T-helper 2 cell treated with Interferon-gamma antibody and Interleukin-4, amounts not matched to agents 5 μg/mL and 100 μg/mL, for 36 hours (primary cell): ENCODE measurements around the gene DIS3L2.
A peak's percentile ranks its signal among the peaks of the same experiment; 100 is the strongest.
"Not testable (repeated sequence)": the region's sequence is repeated elsewhere in the genome, so short reads cannot be mapped to it uniquely, and the experiment has no call there.

Experiments
- DNase-seq: peaks from one replicate; pipeline ENCODE4 v3.0.0; 2021; ENCODE audit warnings: low spot score
- H3K27ac Mint-ChIP-seq: one replicate; pipeline ENCODE4 v1.8.0; 2021; ENCODE audit warnings: mild to moderate bottlenecking, mixed read lengths
- H3K27me3 Mint-ChIP-seq: one replicate; pipeline ENCODE4 v1.8.0; 2021; ENCODE audit warnings: low read depth, mixed read lengths
- H3K36me3 Mint-ChIP-seq: one replicate; pipeline ENCODE4 v1.8.0; 2021; ENCODE audit warnings: low read depth, mixed read lengths
- H3K4me1 Mint-ChIP-seq: one replicate; pipeline ENCODE4 v1.8.0; 2021; ENCODE audit warnings: low read depth, mixed read lengths
- H3K4me3 Mint-ChIP-seq: one replicate; pipeline ENCODE4 v1.8.0; 2022; ENCODE audit warnings: mild to moderate bottlenecking, moderate library complexity, mixed read lengths
- H3K9me3 Mint-ChIP-seq: one replicate; pipeline ENCODE4 v1.8.0; 2021; ENCODE audit warnings: mixed read lengths

The DIS3L2 gene

DNA sequence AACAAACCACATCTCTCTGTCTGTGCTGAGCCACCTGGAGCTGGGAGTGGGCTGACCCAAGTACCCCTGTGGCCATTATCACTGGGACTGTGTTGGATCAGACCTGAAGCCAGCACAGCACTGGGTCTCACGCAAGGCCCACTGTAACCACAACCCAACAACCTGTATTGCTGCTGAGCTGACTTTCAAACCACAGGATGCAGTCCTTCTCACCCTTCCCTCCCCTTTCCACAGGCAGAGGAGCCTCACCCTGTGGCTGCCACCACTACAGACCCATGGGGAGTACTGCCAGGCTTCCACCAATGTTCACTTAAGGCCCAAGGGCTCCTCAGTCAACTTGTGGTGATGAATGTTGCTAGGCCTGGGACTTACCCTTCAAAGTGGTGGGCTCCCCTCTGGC lies 135.7 kb downstream of the DIS3L2 start:
- H3K27me3 Mint-ChIP-seq: peaks cover 1% of the 10 kb centered on the region
- peaks cover 28% of the 10 kb centered on the region for H3K36me3 Mint-ChIP-seq
- H3K4me1 Mint-ChIP-seq: no peaks in the 10 kb centered on the region
- no peak overlapping the region for H3K27ac Mint-ChIP-seq
- H3K9me3 Mint-ChIP-seq: peaks cover 34% of the 10 kb centered on the region
- no peak overlapping the region for H3K4me3 Mint-ChIP-seq
- no peak for DNase-seq

DNA sequence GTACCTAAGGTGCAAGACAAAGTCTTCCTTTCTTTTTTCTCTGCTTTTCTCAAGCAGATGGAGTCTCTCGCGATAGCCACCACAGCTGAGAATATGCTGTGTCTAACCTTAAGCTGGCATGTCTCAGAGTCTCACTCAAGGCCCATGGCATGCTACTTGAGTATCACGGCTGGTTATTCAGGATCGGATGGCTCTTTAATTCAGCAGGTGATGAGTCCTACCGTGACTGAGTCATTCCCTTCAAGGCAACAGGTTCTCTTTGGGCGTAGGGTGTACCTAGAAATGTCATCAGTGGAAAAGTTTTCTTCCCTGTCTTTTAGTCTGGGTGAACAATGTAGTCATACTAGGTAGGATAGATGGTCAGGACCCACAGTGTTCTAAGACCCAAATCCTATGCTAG lies 136.2 kb downstream of the DIS3L2 start:
- peaks cover 28% of the 10 kb centered on the region for H3K36me3 Mint-ChIP-seq
- no peak for DNase-seq
- H3K27ac Mint-ChIP-seq: no peak overlapping the region
- peaks cover 34% of the 10 kb centered on the region for H3K9me3 Mint-ChIP-seq
- no peaks in the 10 kb centered on the region for H3K4me1 Mint-ChIP-seq
- H3K4me3 Mint-ChIP-seq: no peak overlapping the region
- peaks cover 3% of the 10 kb centered on the region for H3K27me3 Mint-ChIP-seq

DNA sequence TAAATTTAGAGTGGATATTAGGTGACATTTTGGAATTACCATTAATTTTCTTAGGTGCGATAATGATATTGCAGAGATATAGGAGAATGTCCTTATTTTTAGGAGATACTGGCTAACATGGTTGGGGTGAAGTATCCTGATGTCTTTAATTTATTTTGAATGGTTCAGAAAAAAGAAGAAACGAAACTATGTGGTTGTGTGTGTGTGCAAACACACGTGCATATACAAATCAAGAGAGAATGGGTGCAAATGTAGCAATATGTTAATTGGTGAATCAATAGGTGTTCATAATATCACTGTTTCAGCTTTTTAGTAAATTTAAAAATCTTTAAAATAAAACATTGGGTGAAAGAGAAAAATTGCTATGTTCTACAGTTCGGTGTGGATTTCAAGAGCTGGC lies 140.9 kb downstream of the DIS3L2 start:
- Mint-ChIP-seq H3K4me3 (no peak overlapping the region), H3K4me1 (no peaks in the 10 kb centered on the region), H3K27ac (no peak overlapping the region), H3K9me3 (no peaks in the 10 kb centered on the region), H3K27me3 (peaks cover 8% of the 10 kb centered on the region), H3K36me3 (peaks cover 8% of the 10 kb centered on the region)
- DNase-seq: no peak

DNA sequence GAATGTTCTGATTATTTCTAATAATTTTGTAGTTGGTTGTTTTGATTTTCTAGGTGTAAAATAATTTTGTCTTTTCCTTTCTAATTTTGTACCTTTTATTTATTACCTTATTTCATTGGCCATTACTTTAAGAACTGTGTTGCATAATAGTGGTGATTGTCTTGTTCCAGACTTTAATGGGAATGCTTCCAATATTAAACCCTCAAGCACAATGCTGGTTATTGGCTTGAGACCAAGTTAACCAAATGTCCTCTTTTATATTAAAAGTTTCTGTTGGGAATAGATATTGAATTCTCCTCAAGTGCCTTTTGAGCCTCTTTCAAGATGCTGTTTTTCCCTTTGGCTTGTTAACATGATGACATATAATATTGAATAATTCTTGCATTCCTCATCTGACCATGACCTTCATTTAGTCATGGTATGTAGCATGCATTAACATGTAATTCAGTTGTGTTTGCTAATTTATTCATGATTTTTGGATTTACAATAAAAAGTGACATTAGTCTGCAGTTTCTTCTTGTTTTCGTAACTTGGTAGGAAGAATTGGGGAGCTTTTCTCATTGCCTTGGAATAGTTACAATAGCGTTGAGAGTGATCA lies 141.7 kb downstream of the DIS3L2 start:
- peaks cover 8% of the 10 kb centered on the region for H3K27me3 Mint-ChIP-seq
- H3K4me1 Mint-ChIP-seq: no peaks in the 10 kb centered on the region
- H3K9me3 Mint-ChIP-seq: no peaks in the 10 kb centered on the region
- no peak overlapping the region for H3K27ac Mint-ChIP-seq
- H3K4me3 Mint-ChIP-seq: no peak overlapping the region
- no peak for DNase-seq
- peaks cover 2% of the 10 kb centered on the region for H3K36me3 Mint-ChIP-seq

DNA sequence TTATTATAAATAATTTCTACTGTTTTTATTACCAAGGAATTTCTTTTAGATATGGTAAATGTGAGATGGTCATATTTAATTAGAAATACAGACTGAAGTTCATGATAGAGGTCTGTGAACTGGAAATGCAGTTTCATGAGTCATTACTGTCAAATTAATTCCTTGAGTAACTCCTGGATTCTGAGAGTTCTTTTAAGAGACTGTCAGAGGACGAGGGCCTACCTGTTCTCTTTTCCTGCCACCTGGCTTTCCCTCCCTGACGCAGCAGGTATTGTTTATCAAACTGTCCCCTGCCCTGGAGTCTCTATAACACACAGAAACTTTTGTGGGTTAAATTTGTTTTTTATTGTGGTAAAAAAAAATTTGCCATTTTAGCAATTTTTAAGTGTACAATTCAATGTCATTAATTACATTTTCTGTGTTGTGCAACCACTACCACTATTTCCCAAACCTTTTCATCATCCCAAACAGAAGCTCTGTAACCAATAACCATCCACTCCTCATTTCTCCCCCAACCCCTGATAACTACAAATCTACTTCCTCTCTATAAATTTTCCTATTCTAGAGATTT lies 142.6 kb downstream of the DIS3L2 start:
- Mint-ChIP-seq H3K36me3 (no peaks in the 10 kb centered on the region), H3K4me1 (no peaks in the 10 kb centered on the region), H3K27ac (no peak overlapping the region), H3K9me3 (no peaks in the 10 kb centered on the region), H3K27me3 (peaks cover 11% of the 10 kb centered on the region), H3K4me3 (no peak overlapping the region)
- no peak for DNase-seq

DNA sequence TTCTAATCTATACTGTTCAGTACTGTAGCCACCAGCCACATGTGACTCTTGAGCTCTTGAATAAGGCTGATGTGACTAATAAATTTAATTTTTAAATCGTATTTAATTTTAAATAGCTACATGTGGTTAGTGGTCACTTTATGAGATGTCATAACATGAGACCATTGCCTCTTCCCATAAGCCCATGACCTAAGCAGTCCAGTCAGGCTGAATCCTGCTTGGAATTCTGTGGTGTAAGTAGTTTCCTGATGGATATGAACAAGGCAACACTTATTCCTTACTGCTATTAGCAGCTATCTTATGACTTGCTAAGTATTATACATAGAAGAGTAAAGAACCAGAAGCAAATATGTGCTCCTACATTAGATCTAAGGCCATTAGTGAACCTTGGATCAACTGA lies 150.0 kb downstream of the DIS3L2 start:
- Mint-ChIP-seq H3K4me3 (no peak overlapping the region), H3K27ac (no peak overlapping the region), H3K27me3 (peaks cover 34% of the 10 kb centered on the region), H3K36me3 (no peaks in the 10 kb centered on the region), H3K4me1 (peaks cover 20% of the 10 kb centered on the region), H3K9me3 (no peaks in the 10 kb centered on the region)
- DNase-seq: no peak

DNA sequence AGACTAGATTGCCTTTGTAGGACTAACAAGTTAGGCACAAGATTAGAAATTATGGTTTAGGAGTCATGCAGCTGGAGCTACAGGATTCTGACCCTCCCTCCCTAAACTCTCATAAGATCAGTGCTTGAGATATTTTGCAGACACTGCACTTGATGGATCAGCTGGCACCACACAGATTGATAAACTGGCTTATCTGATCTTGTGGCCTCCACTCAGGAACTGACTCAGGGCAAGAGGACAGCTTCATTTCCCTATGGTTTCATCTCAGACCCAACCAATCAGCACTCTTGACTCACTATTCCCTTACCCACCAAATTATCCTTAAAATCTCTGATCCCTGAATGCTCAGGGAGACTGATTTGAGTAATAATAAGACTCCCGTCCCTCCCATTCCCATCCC lies 152.3 kb downstream of the DIS3L2 start:
- Mint-ChIP-seq H3K9me3 (no peaks in the 10 kb centered on the region), H3K27me3 (peaks cover 38% of the 10 kb centered on the region), H3K27ac (no peak overlapping the region), H3K36me3 (no peaks in the 10 kb centered on the region), H3K4me3 (no peak overlapping the region), H3K4me1 (peaks cover 20% of the 10 kb centered on the region)
- DNase-seq: peak; percentile 47

DNA sequence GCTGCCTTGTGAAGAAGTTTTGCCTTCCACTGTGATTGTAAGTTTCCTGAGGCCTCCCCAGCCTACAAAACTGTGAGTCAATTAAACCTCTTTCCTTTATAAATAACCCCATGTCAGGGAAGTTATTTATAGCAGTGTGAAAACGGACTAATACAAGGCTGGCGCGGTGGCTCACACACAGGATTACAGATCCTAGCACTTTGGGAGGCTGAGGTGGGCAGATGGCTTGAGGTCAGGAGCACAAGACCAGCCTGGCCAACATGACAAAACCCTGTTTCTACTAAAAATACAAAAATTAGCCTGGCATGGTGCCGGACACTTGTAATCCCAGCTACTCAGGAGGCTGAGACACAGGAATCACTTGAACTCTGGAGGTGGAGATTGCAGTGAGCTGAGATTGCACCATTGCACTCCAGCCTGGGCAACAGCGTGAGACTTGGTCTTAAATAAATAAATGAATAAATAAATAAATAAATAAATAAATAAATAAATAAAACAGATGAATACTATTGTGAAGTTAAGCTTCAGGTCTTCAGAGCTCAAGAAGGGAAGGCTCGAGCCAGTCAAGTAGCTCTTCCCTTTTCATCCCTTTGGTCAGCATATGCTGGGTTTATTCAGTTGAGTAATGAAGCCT lies 154.3 kb downstream of the DIS3L2 start:
- not testable (repeated sequence) for H3K4me3 Mint-ChIP-seq, DNase-seq, H3K36me3 Mint-ChIP-seq, H3K9me3 Mint-ChIP-seq, H3K27ac Mint-ChIP-seq
- H3K27me3 Mint-ChIP-seq: peaks cover 32% of the 10 kb centered on the region
- peaks cover 20% of the 10 kb centered on the region for H3K4me1 Mint-ChIP-seq

DNA sequence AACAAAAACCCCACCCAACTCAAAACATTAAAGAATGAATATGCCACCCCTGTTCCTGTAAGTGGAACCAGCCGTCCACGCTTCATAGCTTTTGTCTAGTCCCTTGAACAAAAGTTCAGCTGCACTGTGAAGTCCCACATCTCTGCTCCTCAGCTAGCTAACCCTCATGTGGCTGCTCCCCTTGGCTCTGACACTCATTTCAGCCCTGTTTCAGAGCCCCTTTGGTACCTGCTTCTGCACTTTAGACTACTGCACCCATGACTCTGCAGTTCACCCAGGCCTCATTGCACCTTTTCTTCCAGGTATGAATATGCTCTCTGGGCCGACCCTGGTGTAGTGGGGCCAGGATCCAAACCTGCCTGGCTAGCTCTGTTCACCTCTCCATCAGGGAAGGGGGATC lies 155.3 kb downstream of the DIS3L2 start:
- Mint-ChIP-seq H3K4me1 (peaks cover 20% of the 10 kb centered on the region), H3K4me3 (no peak overlapping the region), H3K27ac (no peak overlapping the region), H3K27me3 (peaks cover 29% of the 10 kb centered on the region), H3K9me3 (no peaks in the 10 kb centered on the region), H3K36me3 (no peaks in the 10 kb centered on the region)
- DNase-seq: no peak

DNA sequence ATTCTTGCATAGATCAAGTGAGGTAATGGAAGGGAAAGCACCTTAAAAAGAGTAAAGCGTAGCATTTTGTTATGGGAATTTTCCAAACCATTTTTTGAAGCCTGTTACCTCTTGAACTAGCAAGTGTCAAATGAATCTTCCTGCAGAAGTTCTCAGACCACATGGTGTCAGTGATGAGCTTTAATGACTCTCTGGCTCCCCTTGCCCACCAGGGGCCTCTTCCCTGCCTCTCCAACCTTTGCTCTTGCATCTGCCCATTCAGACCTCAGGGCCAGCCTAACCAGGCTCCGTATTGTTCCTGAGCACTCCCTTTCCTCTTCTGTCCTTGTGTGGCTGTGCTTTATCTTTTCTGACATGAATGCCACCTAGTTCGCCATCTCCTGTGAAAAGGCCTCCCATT lies 155.9 kb downstream of the DIS3L2 start:
- no peaks in the 10 kb centered on the region for H3K36me3 Mint-ChIP-seq
- H3K4me3 Mint-ChIP-seq: no peak overlapping the region
- H3K27me3 Mint-ChIP-seq: peaks cover 23% of the 10 kb centered on the region
- H3K27ac Mint-ChIP-seq: no peak overlapping the region
- no peaks in the 10 kb centered on the region for H3K9me3 Mint-ChIP-seq
- peaks cover 20% of the 10 kb centered on the region for H3K4me1 Mint-ChIP-seq
- DNase-seq: no peak

DNA sequence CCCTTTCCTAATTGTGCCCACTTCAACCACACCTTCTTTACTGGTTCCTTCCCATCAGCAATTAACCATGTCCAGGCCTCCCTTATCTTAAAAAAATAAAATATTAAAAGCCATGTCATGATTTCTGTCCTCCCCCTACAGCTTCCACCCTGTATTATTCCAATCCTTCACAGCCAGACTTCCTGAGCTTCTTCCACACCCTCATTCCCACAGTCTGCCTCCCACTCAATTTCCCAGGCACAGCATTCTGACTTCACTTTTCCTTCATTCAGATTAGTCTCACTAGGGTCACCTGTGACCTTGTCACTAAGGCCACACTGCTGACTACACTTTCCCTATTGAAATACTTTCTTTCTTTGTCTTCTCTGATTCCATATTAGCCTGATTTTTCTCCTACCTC lies 159.4 kb downstream of the DIS3L2 start:
- H3K4me1 Mint-ChIP-seq: no peaks in the 10 kb centered on the region
- DNase-seq: no peak
- no peak overlapping the region for H3K4me3 Mint-ChIP-seq
- peaks cover 11% of the 10 kb centered on the region for H3K27me3 Mint-ChIP-seq
- H3K27ac Mint-ChIP-seq: no peak overlapping the region
- H3K36me3 Mint-ChIP-seq: no peaks in the 10 kb centered on the region
- H3K9me3 Mint-ChIP-seq: no peaks in the 10 kb centered on the region

DNA sequence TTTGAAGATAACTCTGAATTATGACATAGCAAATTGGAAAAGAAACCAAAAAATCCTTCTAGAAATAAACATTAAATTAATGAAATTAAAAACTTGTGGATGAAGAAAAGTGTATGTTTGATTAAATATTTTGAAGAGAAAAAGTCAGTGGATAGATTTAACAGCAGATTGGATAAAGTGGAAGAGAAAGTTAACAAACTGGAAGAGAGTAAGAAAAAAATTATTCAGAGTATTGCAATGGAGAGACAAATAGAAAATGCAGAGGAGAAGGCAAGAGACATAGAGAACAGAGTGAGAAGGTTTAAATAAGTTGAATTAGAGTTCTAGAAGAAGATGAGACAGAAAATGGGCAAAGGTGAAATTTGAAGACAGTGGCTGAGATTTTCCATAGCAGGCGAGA lies 162.8 kb downstream of the DIS3L2 start:
- Mint-ChIP-seq H3K4me3 (no peak overlapping the region), H3K36me3 (no peaks in the 10 kb centered on the region), H3K27me3 (no peaks in the 10 kb centered on the region), H3K4me1 (peaks cover under 1% of the 10 kb centered on the region), H3K9me3 (no peaks in the 10 kb centered on the region), H3K27ac (no peak overlapping the region)
- no peak for DNase-seq

DNA sequence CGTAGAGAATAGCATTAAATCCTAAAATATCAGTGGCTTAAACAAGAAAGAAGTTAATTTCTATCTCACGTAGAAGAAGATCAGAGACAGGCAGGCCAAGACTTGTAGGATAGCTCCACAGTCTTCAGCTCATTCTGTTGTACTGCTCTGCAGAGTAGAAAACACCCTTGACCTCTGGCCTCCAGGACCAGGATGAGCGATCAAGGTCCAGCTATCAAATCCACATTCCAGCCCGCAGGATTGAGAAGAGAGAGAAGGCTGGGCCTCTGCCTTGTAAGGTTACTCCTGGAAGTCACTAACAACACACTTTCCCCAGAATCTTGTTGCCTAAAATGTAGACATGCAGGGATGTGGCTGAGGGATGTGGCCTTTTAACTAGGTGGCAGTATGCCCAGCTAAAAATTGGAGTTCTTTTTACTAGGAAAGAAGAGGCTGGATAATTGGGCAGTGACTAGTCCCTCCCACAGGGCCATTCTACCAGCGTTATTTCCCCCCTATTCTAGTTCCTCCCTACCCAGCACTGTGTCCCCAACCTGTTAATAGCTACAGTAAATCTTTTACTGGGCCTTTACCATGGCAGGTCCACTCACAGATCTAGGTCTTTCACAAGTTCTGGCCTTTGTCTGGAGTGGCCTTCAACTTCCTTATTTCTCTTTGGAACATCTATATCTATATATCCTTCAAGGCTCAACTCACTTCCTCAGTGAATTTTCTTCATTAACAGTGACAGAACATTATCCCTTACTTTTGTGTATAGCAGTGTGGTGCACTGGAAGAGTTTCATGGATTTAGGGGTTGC lies 165.0 kb downstream of the DIS3L2 start:
- H3K27me3 Mint-ChIP-seq: no peaks in the 10 kb centered on the region
- H3K4me1 Mint-ChIP-seq: peaks cover 2% of the 10 kb centered on the region
- no peak overlapping the region for H3K4me3 Mint-ChIP-seq
- peaks cover 7% of the 10 kb centered on the region for H3K36me3 Mint-ChIP-seq
- no peak for DNase-seq
- H3K27ac Mint-ChIP-seq: no peak overlapping the region
- H3K9me3 Mint-ChIP-seq: no peaks in the 10 kb centered on the region

DNA sequence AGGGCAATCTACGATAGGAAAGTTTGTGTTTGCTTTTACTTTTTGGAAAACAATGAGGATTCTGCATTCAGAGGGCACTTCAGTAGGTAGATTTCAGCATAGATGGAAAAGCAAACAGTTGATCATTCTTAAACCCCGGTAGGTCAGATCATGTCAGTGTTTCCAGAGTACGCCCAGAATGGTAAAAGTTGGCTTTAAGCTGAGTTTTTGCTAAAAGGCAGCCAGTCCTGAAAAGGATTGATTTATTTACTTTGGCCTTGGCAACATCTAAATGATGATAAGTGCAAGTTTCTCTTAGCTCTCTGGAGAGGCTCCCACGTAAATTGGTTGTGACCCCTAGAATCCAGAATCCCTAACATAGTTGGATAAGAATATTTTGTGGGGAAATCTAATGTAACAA lies 168.0 kb downstream of the DIS3L2 start:
- Mint-ChIP-seq H3K27ac (no peak overlapping the region), H3K36me3 (peaks cover 9% of the 10 kb centered on the region), H3K4me3 (no peak overlapping the region), H3K4me1 (peaks cover 2% of the 10 kb centered on the region), H3K9me3 (no peaks in the 10 kb centered on the region), H3K27me3 (no peaks in the 10 kb centered on the region)
- no peak for DNase-seq
